ENCODE measurements around the gene TMEM74B. TPM values are rescaled to one million over a fixed set of nuclear protein-coding genes. Genes with fewer than 3 reads are reported as not detected.

Gene TMEM74B
- total and polyA plus RNA-seq, 9 of the 15 experiments (the other 6 are each of a cell fraction or from before 2014, with no cell fraction given): 0.24 to 19.0 (median 7.5) TPM

- TF ChIP-seq HNRNPK (IDR thresholded peaks at IDR 0.05; ENCODE audit: low read depth, low read length, poor library complexity, severe bottlenecking): no peak
- no peak for TF ChIP-seq ZNF551 (CRISPR knock-in tag; IDR thresholded peaks at IDR 0.05)
- TF ChIP-seq CCAR2 (IDR thresholded peaks at IDR 0.05; ENCODE audit: low read depth, low read length): no peak
- no peak for TF ChIP-seq E4F1 (CRISPR knock-in tag; IDR thresholded peaks at IDR 0.05; ENCODE audit: borderline replicate concordance)
- TF ChIP-seq ZNF197 (CRISPR knock-in tag; IDR thresholded peaks at IDR 0.05; ENCODE audit: low read depth): no peak
- no peak for TF ChIP-seq STAT5A (IDR thresholded peaks at IDR 0.05; ENCODE audit: borderline replicate concordance, low read length)
- no peak for TF ChIP-seq SFPQ (IDR thresholded peaks at IDR 0.05; ENCODE audit: low read depth, low read length)
- TF ChIP-seq FOXP4 (CRISPR knock-in tag; IDR thresholded peaks at IDR 0.05; ENCODE audit: borderline replicate concordance): no peak
- TF ChIP-seq ETV6 (IDR thresholded peaks at IDR 0.05; ENCODE audit: borderline replicate concordance in 1 of 2, low read depth in 2 of 2, low read length in 1 of 2): no peak
- no peak for TF ChIP-seq ETV6 (CRISPR knock-in tag; IDR thresholded peaks at IDR 0.05; ENCODE audit: borderline replicate concordance)
- no peak for TF ChIP-seq MED1 (CRISPR knock-in tag; IDR thresholded peaks at IDR 0.05; ENCODE audit: borderline replicate concordance)
- no peak for TF ChIP-seq NCOA4 (IDR thresholded peaks at IDR 0.05; ENCODE audit: partially characterized antibody)
- TF ChIP-seq GTF2E2 (tag; IDR thresholded peaks at IDR 0.05): no peak
- no peak for TF ChIP-seq IRF2 (CRISPR knock-in tag; IDR thresholded peaks at IDR 0.05)
- no peak for TF ChIP-seq MXD1 (CRISPR knock-in tag; IDR thresholded peaks at IDR 0.05; ENCODE audit: borderline replicate concordance, poor library complexity, severe bottlenecking)
- Histone ChIP-seq H3K27ac (ENCODE audit: extremely low read depth, low read depth, low read length) (no peak overlapping the region), H2AFZ (ENCODE audit: low read depth, low read length) (no peak overlapping the region), H3K4me1 (replicated peaks in 1 of 2; ENCODE audit: control insufficient read depth in 2 of 2, insufficient read depth in 2 of 2, low read length in 2 of 2) (peaks cover 4% of the 10 kb centered on the region in 2 experiments; a peak in 2 of 5 replicates), H3K4me2 (ENCODE audit: insufficient read depth, low read length) (no peak overlapping the region), H3K9me3 (replicated peaks; ENCODE audit: control insufficient read depth, insufficient read depth, low read depth, low read length) (no peaks in the 10 kb centered on the region), H3K9me1 (ENCODE audit: control insufficient read depth, insufficient read depth, low read length) (no peaks in the 10 kb centered on the region), H3K36me3 (ENCODE audit: control insufficient read depth, insufficient read depth, low read length) (no peaks in the 10 kb centered on the region), H3K4me3 (no peak overlapping the region), H4K20me1 (replicated peaks; ENCODE audit: control insufficient read depth, insufficient read depth, low read length) (no peaks in the 10 kb centered on the region), H3K27me3 (ENCODE audit: control insufficient read depth in 2 of 2, insufficient read depth in 2 of 2, low read length in 2 of 2) (no peaks in the 10 kb centered on the region), H3K79me2 (ENCODE audit: control insufficient read depth, insufficient read depth, low read length) (no peaks in the 10 kb centered on the region), H3K9ac (ENCODE audit: insufficient read depth in 1 of 2, low read depth in 2 of 2, low read length in 2 of 2) (no peak overlapping the region; a peak in 1 of 4 replicates)
- no TSS peak for BruUV-seq (replicated peaks)
- in situ Hi-C loops (cut with MboI): no loop called here
- CTCF ChIA-PET (ENCODE audit: low intra/inter-chr PET ratio): no interaction called here
- 34% methylated on average over 3 of the region's 5 CpGs for WGBS (ENCODE audit: insufficient coverage, low coverage, missing lambda C conversion rate)
- intact Hi-C loops (cut with micrococcal nuclease): no loop called here
- POLR2A ChIA-PET: interaction anchor here (0.7 to 1.2 kb wide), 3 partner anchors 8 to 368 kb away, joined by 3 read pairs; no protein-coding TSS in a partner anchor
- DNase-seq (ENCODE audit: extremely low read depth in 1 of 4, low spot score in 3 of 4) (no peak), FAIRE-seq (no peak), ATAC-seq (no peak)
These were observed 18.8 kb upstream of the TMEM74B start for GRCh38 chr20:1203630-1204029.

Measured in K562 (cell line).